Gastrocnemius medialis (tissue), 4 donors: ENCODE results near the gene BAZ2B.

Experiments
- CTCF ChIP-seq, 5 experiments: fragments of 450-650 bp in 3 of 5; fragments of 200-600 bp in 2 of 5; sonication (generic) in 2 of 5; IDR thresholded peaks in 4 of 5; conservative IDR thresholded peaks in 1 of 5; 1 replicate in 4 of 5; 2 replicates in 1 of 5; pipeline ENCODE4 v1.5.1; 2016 to 2019; ENCODE audit warnings: antibody characterized with exemption in 5 of 5, mild to moderate bottlenecking in 3 of 5, moderate library complexity in 3 of 5
- POLR2A ChIP-seq, 2 donors: fragments of 450-650 bp; IDR thresholded peaks; one replicate each; pipeline ENCODE4 v1.6.1; 2017; ENCODE audit warnings: antibody characterized with exemption in 2 of 2, mild to moderate bottlenecking in 2 of 2, moderate library complexity in 2 of 2

DNA sequence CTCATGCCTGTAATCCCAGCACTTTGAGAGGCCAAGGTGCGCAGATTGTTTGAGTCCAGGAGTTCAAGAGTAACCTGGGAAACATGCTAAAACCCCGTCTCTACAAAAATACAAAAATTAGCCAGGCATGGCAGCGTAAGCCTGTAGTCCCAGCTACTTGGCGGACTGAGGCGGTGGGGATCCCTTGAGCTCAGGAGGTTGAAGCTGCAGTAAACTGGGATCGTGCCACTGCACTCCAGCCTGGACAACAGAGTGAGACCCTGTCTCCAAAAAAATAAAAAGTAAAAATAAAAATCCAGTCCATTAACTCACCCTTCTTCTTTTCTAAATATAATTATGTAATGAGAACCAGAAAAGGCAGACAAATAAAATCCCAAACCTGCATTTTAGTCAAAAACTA lies 8.2 kb downstream of the BAZ2B start:
- TF ChIP-seq CTCF (IDR thresholded peaks at IDR 0.05 in 4 of 5, conservative IDR thresholded peaks at IDR 0.05 in 1 of 5) (no peak), POLR2A (IDR thresholded peaks at IDR 0.05) (no peak)
